H9 (cell line): ENCODE measurements around the gene LAMC1. TPM values are rescaled to one million over a fixed set of nuclear protein-coding genes. Genes with fewer than 3 reads are reported as not detected.
A peak's percentile ranks its signal among the peaks of the same experiment; 100 is the strongest.

Experiments
- DNase-seq: peaks from one replicate; pipeline ENCODE4 v3.0.0-alpha.2; 2017
- H2AFZ ChIP-seq: one replicate; pipeline ENCODE4 v1.6.1; 2013; ENCODE audit warnings: mild to moderate bottlenecking, low read length, control low read depth, moderate library complexity
- H2AK5ac ChIP-seq: 2 replicates; pipeline ENCODE4 v1.6.1; 2013; ENCODE audit warnings: low read length, control low read depth, mixed read lengths; ENCODE audit not compliant: insufficient read length
- H2BK120ac ChIP-seq: one replicate; pipeline ENCODE4 v1.6.1; 2013; ENCODE audit warnings: low read depth, mild to moderate bottlenecking, low read length, control low read depth, inconsistent platforms; ENCODE audit not compliant: poor library complexity, severe bottlenecking
- H2BK12ac ChIP-seq: 2 replicates; pipeline ENCODE4 v1.6.1; 2013; ENCODE audit warnings: low read length, control low read depth, mixed read lengths, low read depth; ENCODE audit not compliant: insufficient read length
- H2BK15ac ChIP-seq: 2 replicates; pipeline ENCODE4 v1.6.1; 2013; ENCODE audit warnings: low read depth, low read length, control low read depth
- H2BK20ac ChIP-seq: one replicate; pipeline ENCODE4 v1.6.1; 2013; ENCODE audit warnings: low read depth, mild to moderate bottlenecking, low read length, control low read depth, inconsistent platforms; ENCODE audit not compliant: poor library complexity, severe bottlenecking
- H2BK5ac ChIP-seq: 2 replicates; pipeline ENCODE4 v1.6.1; 2013; ENCODE audit warnings: low read length, control low read depth, mixed read lengths; ENCODE audit not compliant: insufficient read length
- H3K14ac ChIP-seq: 2 replicates; pipeline ENCODE4 v1.6.1; 2013; ENCODE audit warnings: low read length, control low read depth; ENCODE audit not compliant: insufficient read depth
- H3K18ac ChIP-seq: 2 replicates; pipeline ENCODE4 v1.6.1; 2013; ENCODE audit warnings: low read depth, mild to moderate bottlenecking, mixed read lengths, low read length, control low read depth; ENCODE audit not compliant: insufficient read length
- H3K23ac ChIP-seq: 2 replicates; pipeline ENCODE4 v1.6.1; 2013; ENCODE audit warnings: low read length, control low read depth, mixed read lengths, low read depth; ENCODE audit not compliant: insufficient read length
- H3K23me2 ChIP-seq: 2 replicates; pipeline ENCODE4 v1.6.1; 2013; ENCODE audit warnings: low read depth, mild to moderate bottlenecking, mixed read lengths, low read length, control low read depth; ENCODE audit not compliant: insufficient read length, poor library complexity, severe bottlenecking
- H3K27ac ChIP-seq: 2 replicates; pipeline ENCODE4 v1.5.1; 2013; ENCODE audit warnings: low read length, control low read depth, mixed read lengths, low read depth; ENCODE audit not compliant: insufficient read length
- H3K27me3 ChIP-seq: 2 replicates; pipeline ENCODE4 v1.6.1; 2013; ENCODE audit warnings: low read length, control low read depth, inconsistent platforms; ENCODE audit not compliant: insufficient read depth
- H3K4ac ChIP-seq: 2 replicates; pipeline ENCODE4 v1.6.1; 2013; ENCODE audit warnings: low read depth, mild to moderate bottlenecking, control low read depth, inconsistent platforms, low read length, moderate library complexity
- H3K4me1 ChIP-seq: 2 replicates; pipeline ENCODE4 v1.6.1; 2013; ENCODE audit warnings: low read length, control low read depth, inconsistent platforms; ENCODE audit not compliant: insufficient read depth
- H3K4me2 ChIP-seq: 2 replicates; pipeline ENCODE4 v1.6.1; 2013; ENCODE audit warnings: low read length, control low read depth, mixed read lengths; ENCODE audit not compliant: insufficient read length, insufficient read depth
- H3K56ac ChIP-seq: 2 replicates; pipeline ENCODE4 v1.6.1; 2013; ENCODE audit warnings: low read depth, mild to moderate bottlenecking, mixed read lengths, low read length, control low read depth; ENCODE audit not compliant: insufficient read length
- H3K79me1 ChIP-seq: 2 replicates; pipeline ENCODE4 v1.6.1; 2013; ENCODE audit warnings: low read depth, mild to moderate bottlenecking, moderate library complexity, low read length, control low read depth, inconsistent platforms; ENCODE audit not compliant: insufficient read depth, poor library complexity, severe bottlenecking
- H3K79me2 ChIP-seq: 2 replicates; pipeline ENCODE4 v1.6.1; 2013; ENCODE audit warnings: low read length, control low read depth, inconsistent platforms; ENCODE audit not compliant: insufficient read depth
- H3K9ac ChIP-seq: 2 replicates; pipeline ENCODE4 v1.6.1; 2013; ENCODE audit warnings: low read length, control low read depth, mixed read lengths; ENCODE audit not compliant: insufficient read length; ENCODE audit errors: extremely low read depth
- H3K9me3 ChIP-seq: one replicate; pipeline ENCODE4 v1.6.1; 2013; ENCODE audit warnings: low read depth, low read length, inconsistent platforms; ENCODE audit not compliant: control insufficient read depth
- H3T11ph ChIP-seq: one replicate; pipeline ENCODE4 v1.6.1; 2013; ENCODE audit warnings: mild to moderate bottlenecking, low read length, control low read depth, inconsistent platforms
- H4K20me1 ChIP-seq: one replicate; pipeline ENCODE4 v1.6.1; 2013; ENCODE audit not compliant: control insufficient read depth, insufficient read length, insufficient read depth
- H4K5ac ChIP-seq: 2 replicates; pipeline ENCODE4 v1.6.1; 2013; ENCODE audit warnings: low read depth, mild to moderate bottlenecking, mixed read lengths, low read length, control low read depth; ENCODE audit not compliant: insufficient read length
- H4K8ac ChIP-seq: replicated peaks from 2 replicates; pipeline ENCODE4 v1.6.1; 2013; ENCODE audit warnings: low read length, control low read depth, mixed read lengths, low read depth; ENCODE audit not compliant: insufficient read length
- H4K91ac ChIP-seq: 2 replicates; pipeline ENCODE4 v1.6.1; 2013; ENCODE audit warnings: low read depth, mild to moderate bottlenecking, moderate library complexity, mixed read lengths, low read length, control low read depth; ENCODE audit not compliant: insufficient read length
- H3K27ac Mint-ChIP-seq, 3 experiments: 2 replicates in 2 of 3; 3 replicates in 1 of 3; pipeline ENCODE4 v1.8.0; 2020 to 2021; ENCODE audit warnings: mixed read lengths in 3 of 3, mild to moderate bottlenecking in 1 of 3, moderate library complexity in 1 of 3
- H3K27me3 Mint-ChIP-seq: 2 replicates; pipeline ENCODE4 v1.8.0; 2021; ENCODE audit warnings: low read depth, mild to moderate bottlenecking, moderate library complexity, mixed read lengths
- H3K36me3 Mint-ChIP-seq, 3 experiments: 2 replicates in 2 of 3; 3 replicates in 1 of 3; pipeline ENCODE4 v1.8.0; 2020 to 2021; ENCODE audit warnings: low read depth in 3 of 3, mixed read lengths in 3 of 3; ENCODE audit not compliant: insufficient read depth in 1 of 3
- H3K4me1 Mint-ChIP-seq, 2 experiments: 2 replicates each; pipeline ENCODE4 v1.8.0; 2020; ENCODE audit warnings: mixed read lengths in 2 of 2
- H3K4me3 Mint-ChIP-seq, 2 experiments: 2 replicates in 1 of 2; 3 replicates in 1 of 2; pipeline ENCODE4 v1.8.0; 2020 to 2021; ENCODE audit warnings: mild to moderate bottlenecking in 2 of 2, mixed read lengths in 2 of 2, moderate library complexity in 1 of 2
- H3K9me3 Mint-ChIP-seq, 2 experiments: 2 replicates in 1 of 2; 3 replicates in 1 of 2; pipeline ENCODE4 v1.8.0; 2020; ENCODE audit warnings: mild to moderate bottlenecking in 2 of 2, mixed read lengths in 2 of 2, moderate library complexity in 1 of 2
- CTCF ChIP-seq: fragments of 200-600 bp; sonication (generic); conservative IDR thresholded peaks from 3 replicates; pipeline ENCODE4 v1.8.0; 2021; ENCODE audit warnings: antibody characterized with exemption, mild to moderate bottlenecking
- WGBS: extraction: QIAGEN DNeasy Blood & Tissue Kit; methylation state at CpG from one replicate; pipeline ENCODE4 v1.1.7; 2013; ENCODE audit warnings: missing lambda C conversion rate, low lambda C conversion rate, mixed read lengths; ENCODE audit not compliant: insufficient read length; ENCODE audit errors: extremely low coverage; 5-methylcytosine and 5-hydroxymethylcytosine counted together
- total RNA-seq: library from RNA; stranded (reverse); gene quantifications from 2 replicates; pipeline ENCODE4 v1.2.1, GENCODE V29; 2021

The LAMC1 gene
- total RNA-seq, 1 experiment from 2014 or later: 96.2 TPM

GRCh38 chr1:183025010-183025337, 1.8 kb downstream of the LAMC1 start:
- H3K4me1 ChIP-seq: peaks cover 7% of the 10 kb centered on the region
- no peak overlapping the region for H3T11ph ChIP-seq
- H3K9ac ChIP-seq: peak overlapping the region; percentile 49
- no peak overlapping the region for H2BK12ac ChIP-seq
- no peaks in the 10 kb centered on the region for H3K9me3 ChIP-seq
- no peak overlapping the region for H3K18ac ChIP-seq
- H2BK120ac ChIP-seq: no peak overlapping the region
- Mint-ChIP-seq H3K27me3 (peaks cover 6% of the 10 kb centered on the region), H3K9me3 (no peaks in the 10 kb centered on the region), H3K4me3 (peak overlapping the region; percentile 85 to 88), H3K36me3 (peaks cover 0 to 3% (median 0%) of the 10 kb centered on the region in 3 experiments; a peak in 2 of 7 replicates), H3K27ac (no peak overlapping the region), H3K4me1 (peaks cover 65 to 69% of the 10 kb centered on the region in 2 experiments)
- peak overlapping the region; percentile 81 for H3K4me2 ChIP-seq
- no peak overlapping the region for H3K27ac ChIP-seq
- no peak overlapping the region for H4K5ac ChIP-seq
- no CpG with 5 or more reads among the region's 3 CpGs for whole genome bisulfite sequencing
- no peak overlapping the region for H2BK15ac ChIP-seq
- H3K14ac ChIP-seq: no peak overlapping the region
- no peak overlapping the region for H2AK5ac ChIP-seq
- H3K23me2 ChIP-seq: peaks cover 23% of the 10 kb centered on the region
- no peak overlapping the region for H2AFZ ChIP-seq
- H3K23ac ChIP-seq: no peak overlapping the region
- H4K20me1 ChIP-seq: no peaks in the 10 kb centered on the region
- H4K91ac ChIP-seq: no peak overlapping the region
- no peak for DNase-seq
- no peak overlapping the region for H3K4ac ChIP-seq
- H3K79me1 ChIP-seq: no peaks in the 10 kb centered on the region
- H3K27me3 ChIP-seq: no peaks in the 10 kb centered on the region
- peaks cover 2% of the 10 kb centered on the region; the same call in 1 of the 2 replicates for H3K79me2 ChIP-seq
- no peak overlapping the region for H4K8ac ChIP-seq
- TF ChIP-seq CTCF: no peak
- H2BK20ac ChIP-seq: no peak overlapping the region
- no peak overlapping the region for H2BK5ac ChIP-seq
- no peak overlapping the region for H3K56ac ChIP-seq
